HPDE6-E6E7 (cell line): ENCODE measurements around the gene ZNF627.
"Not testable (repeated sequence)": the region's sequence is repeated elsewhere in the genome, so short reads cannot be mapped to it uniquely, and the experiment has no call there.

ENCODE experiments used
- DNase-seq: peaks from one replicate; pipeline ENCODE4 v3.0.0; 2011; ENCODE audit warnings: missing footprints; ENCODE audit errors: extremely low spot score

Gene ZNF627

GRCh38 chr19:11597202-11598102 lies at the start of gene ZNF627:
ZNF627 (plus strand) TSS chr19:11597483; CDS start chr19:11597628, 145 bp downstream.
- DNase-seq, result peak; percentile 99

- DNase-seq, result no peak
Measured at GRCh38 chr19:11547929-11548700, 49.2 kb upstream of the ZNF627 start.

- DNase-seq, result no peak
Measured at GRCh38 chr19:11549386-11549953, 47.8 kb upstream of the ZNF627 start.

- DNase-seq, result no peak
Measured at GRCh38 chr19:11550265-11550664, 47.0 kb upstream of the ZNF627 start.

GRCh38 chr19:11551603-11552235 lies 45.6 kb upstream of the ZNF627 start:
- DNase-seq, result no peak

- DNase-seq, result no peak
Measured at GRCh38 chr19:11552666-11553372, 44.5 kb upstream of the ZNF627 start.

GRCh38 chr19:11554160-11554559 lies 43.1 kb upstream of the ZNF627 start:
- DNase-seq, result no peak

GRCh38 chr19:11555246-11555645 lies 42.0 kb upstream of the ZNF627 start:
- DNase-seq, result no peak

GRCh38 chr19:11556634-11557420 lies 40.5 kb upstream of the ZNF627 start:
- no peak for DNase-seq

GRCh38 chr19:11558881-11559828 lies 38.1 kb upstream of the ZNF627 start, which contains the start of gene ELOF1:
ELOF1 (minus strand) TSS chr19:11559230; CDS start chr19:11554347, 4,883 bp downstream.
- DNase-seq, result peak; percentile 99

GRCh38 chr19:11560404-11561051 lies 36.8 kb upstream of the ZNF627 start:
- peak; percentile 48 for DNase-seq

- DNase-seq, result no peak
Measured at GRCh38 chr19:11563532-11563931, 33.8 kb upstream of the ZNF627 start.

- not testable (repeated sequence) for DNase-seq
Measured at GRCh38 chr19:11564082-11564807, 33.0 kb upstream of the ZNF627 start.

- DNase-seq, result not testable (repeated sequence)
Measured at GRCh38 chr19:11565649-11565980, 31.7 kb upstream of the ZNF627 start.

GRCh38 chr19:11566164-11566563 lies 31.1 kb upstream of the ZNF627 start:
- DNase-seq, result no peak

GRCh38 chr19:11570039-11570462 lies 27.2 kb upstream of the ZNF627 start:
- no peak for DNase-seq

- not testable (repeated sequence) for DNase-seq
Measured at GRCh38 chr19:11573354-11573753, 23.9 kb upstream of the ZNF627 start.

GRCh38 chr19:11573763-11574162 lies 23.5 kb upstream of the ZNF627 start:
- not testable (repeated sequence) for DNase-seq
